HCEC 1CT (cell line): ENCODE data around the gene PARP14.
"Not testable (repeated sequence)": the region's sequence is repeated elsewhere in the genome, so short reads cannot be mapped to it uniquely, and the experiment has no call there.

Experiments used
- DNase-seq: peaks from one replicate; pipeline ENCODE4 v3.0.0-alpha.2; 2017

Gene PARP14

GRCh38 chr3:122725106-122725505 is 44.5 kb downstream of the PARP14 start:
- DNase-seq: no peak

- no peak for DNase-seq
Measured at GRCh38 chr3:122727294-122727693, 46.7 kb downstream of the PARP14 start.

DNA sequence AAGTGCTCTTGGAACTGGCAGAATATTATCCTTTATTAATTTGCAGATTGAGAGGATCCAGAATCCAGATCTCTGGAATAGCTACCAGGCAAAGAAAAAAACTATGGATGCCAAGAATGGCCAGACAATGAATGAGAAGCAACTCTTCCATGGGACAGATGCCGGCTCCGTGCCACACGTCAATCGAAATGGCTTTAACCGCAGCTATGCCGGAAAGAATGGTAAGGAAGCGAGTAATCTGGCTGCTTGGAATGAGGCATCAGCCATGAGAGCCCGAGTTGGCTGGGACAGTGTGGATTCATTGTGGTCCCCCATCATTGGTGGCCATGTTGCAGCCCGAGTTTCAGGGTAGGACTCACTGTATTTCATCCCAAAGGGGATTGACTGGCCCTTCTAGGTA is 47.1 kb downstream of the PARP14 start:
- DNase-seq: no peak

DNA sequence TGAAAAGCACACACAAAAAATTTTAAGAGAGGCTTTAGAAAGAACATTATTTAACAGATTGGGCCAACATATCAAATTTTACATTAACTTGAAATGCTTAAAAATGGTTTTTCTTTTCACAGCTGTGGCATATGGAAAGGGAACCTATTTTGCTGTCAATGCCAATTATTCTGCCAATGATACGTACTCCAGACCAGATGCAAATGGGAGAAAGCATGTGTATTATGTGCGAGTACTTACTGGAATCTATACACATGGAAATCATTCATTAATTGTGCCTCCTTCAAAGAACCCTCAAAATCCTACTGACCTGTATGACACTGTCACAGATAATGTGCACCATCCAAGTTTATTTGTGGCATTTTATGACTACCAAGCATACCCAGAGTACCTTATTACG is 47.5 kb downstream of the PARP14 start:
- DNase-seq: no peak

DNA sequence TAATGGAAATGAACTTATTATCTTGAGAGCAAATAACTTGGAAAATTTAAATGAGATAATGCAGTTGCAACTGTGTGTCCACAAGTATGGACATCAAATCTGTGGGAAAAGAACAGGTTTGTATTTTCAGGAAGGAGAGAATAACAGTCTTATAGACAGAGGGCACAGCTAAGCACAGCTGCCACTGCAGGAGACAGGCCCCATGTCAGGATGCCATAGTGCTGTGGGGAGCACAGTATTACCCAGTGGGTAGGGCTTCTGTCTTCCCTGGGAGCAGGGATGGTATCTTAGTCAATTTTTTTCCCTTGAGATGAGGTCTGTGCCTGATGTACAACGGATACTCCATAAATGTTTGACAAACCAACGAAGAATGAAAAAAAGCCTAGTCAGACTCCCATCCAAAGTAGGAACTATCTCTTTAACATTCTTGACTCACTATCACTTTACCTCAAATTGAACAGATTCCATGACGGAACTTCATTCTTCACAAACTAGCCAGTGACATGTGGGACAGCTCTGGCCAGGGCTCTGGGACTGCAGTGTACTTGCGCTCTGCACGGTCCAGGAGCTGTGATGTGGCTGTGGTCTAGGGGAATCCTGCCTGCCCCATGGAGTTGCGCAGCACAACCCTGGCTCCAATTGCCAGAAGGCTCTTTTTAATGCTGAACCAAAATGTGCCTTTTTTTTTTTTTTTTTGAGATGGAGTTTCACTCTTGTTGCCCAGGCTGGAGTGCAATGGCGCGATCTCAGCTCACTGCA is 48.3 kb downstream of the PARP14 start:
- DNase-seq: no peak

DNA sequence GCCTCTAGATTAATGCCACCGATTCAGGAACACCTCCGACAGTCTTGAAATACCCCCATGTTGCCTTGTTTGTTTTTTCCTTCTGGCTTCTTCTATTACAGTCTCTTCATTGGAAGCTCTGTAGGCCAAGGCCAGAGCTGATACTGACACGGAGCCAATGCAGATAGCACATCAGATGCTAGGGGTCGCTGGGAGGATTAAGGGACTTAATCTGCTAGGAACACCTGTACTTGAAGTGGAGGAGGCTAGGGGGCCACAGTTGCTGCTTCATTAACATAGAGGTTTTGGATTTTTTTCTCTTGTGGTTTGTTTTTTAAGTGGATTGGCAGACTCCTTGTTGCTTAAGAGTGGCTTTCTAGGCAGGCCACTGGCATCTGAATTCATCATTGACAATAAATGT is 49.6 kb downstream of the PARP14 start:
- no peak for DNase-seq

DNA sequence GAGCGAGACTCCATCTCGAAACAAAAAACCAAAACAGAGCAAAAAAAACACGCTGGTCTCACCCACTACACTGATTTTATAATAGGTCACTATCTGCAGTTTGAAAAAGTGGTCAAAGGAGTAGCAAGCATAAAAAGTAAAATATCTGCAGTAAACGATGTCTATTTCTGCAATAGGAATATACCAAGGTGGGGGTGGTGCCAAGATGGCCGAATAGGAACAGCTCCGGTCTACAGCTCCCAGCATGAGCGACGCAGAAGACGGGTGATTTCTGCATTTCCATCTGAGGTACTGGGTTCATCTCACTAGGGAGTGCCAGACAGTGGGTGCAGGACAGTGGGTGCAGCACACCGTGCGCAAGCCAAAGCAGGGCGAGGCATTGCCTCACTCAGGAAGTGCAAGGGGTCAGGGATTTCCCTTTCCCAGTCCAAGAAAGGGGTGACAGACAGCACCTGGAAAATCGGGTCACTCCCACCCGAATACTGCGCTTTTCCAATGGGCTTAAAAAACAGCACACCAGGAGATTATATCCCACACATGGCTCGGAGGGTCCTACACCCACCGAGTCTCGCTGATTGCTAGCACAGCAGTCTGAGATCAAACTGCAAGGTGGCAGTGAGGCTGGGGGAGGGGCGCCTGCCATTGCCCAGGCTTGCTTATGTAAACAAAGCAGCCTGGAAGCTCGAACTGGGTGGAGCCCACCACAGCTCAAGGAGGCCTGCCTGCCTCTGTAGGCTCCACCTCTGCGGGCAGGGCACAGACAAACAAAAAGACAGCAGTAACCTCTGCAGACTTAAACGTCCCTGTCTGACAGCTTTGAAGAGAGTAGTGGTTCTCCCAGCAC is 52.3 kb downstream of the PARP14 start:
- not testable (repeated sequence) for DNase-seq

- DNase-seq: no peak
Measured at GRCh38 chr3:122739172-122739571, 58.5 kb downstream of the PARP14 start.

- DNase-seq: no peak
Measured at GRCh38 chr3:122742234-122742633, 61.6 kb downstream of the PARP14 start.

DNA sequence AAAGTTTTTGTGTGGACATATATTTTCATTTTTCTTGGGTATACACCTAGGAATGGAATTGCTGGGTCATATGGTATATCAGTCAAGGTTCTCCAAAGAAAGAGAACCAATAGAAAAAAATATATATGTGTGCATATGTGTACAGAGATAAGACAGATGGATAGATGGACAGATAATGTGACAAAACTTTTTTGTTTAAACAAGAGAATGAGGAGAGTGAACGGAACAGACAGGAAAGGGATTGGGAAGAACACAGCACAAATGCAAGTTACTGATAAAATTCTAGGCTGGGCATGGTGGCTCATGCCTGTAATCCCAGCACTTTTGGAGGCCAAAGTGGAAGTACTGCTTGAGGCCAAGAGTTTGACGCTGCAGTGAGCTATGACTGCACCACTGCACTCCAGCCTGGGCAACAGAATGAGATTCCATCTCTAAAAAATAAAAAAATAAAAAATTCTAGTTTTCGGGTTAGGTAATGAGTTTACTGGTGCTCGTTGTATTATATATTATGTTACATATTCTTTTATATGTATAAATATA is 63.0 kb downstream of the PARP14 start:
- no peak for DNase-seq

DNA sequence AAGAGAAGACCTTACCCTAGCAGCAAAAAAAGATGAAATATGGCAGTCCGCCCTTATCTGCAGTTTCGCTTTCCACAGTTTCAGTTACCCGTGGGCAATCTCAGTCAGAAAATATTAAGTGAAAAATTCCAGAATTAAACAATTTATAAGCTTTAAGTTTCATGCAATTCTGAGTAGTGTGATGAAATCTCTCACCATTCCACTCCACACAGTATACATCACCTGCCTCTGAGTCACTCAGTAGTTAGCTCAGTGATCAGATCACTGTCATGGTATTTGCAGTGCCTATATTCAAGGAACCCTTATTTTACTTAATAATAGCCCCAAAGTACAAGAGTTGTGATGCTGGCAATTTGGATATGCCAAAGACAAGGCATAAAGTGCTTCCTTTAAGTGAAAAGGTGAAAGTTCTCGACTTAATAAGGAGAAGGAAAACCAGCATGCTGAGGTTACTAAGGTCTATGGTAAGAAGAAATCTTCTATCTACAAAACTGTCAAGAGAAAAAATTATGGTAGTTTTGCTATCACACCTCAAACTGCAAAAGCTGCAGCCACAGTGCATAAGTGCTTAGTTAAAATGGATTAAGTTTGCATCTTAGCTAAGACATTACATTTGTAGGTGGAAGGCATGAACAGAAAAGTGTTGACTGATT is 64.9 kb downstream of the PARP14 start:
- DNase-seq: peak; percentile 78

DNA sequence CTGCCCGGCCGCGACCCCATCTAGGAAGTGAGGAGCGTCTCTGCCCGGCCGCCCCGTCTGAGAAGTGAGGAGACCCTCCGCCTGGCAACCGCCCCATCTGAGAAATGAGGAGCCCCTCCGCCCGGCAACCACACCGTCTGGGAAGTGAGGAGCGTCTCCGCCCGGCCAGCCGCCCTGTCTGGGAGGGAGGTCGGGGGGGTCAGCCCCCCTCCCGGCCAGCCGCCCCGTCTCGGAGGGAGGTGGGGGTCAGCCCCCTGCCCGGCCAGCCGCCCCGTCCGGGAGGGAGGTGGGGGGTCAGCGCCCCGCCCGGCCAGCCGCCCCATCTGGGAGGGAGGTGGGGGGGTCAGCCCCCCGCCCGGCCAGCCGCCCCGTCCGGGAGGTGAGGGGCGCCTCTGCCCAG is 66.7 kb downstream of the PARP14 start:
- DNase-seq: not testable (repeated sequence)

DNA sequence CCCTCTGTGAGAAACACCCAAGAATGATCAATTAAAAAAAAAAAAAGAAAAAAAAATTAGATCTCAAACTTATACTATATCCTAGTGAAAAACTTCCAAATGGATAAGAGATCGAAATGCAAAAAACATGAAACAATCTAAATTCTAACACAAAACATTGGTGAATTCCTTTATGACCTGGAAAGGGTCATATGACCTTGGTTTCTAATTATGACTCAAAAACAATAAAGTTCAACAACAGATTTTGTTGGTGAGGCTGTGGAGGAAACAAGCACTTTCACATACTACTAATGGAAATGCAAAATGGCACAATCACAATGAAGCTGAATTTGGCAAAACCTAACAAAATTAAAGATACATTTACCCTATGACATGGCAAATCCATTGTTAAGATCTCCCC is 67.7 kb downstream of the PARP14 start:
- no peak for DNase-seq

DNA sequence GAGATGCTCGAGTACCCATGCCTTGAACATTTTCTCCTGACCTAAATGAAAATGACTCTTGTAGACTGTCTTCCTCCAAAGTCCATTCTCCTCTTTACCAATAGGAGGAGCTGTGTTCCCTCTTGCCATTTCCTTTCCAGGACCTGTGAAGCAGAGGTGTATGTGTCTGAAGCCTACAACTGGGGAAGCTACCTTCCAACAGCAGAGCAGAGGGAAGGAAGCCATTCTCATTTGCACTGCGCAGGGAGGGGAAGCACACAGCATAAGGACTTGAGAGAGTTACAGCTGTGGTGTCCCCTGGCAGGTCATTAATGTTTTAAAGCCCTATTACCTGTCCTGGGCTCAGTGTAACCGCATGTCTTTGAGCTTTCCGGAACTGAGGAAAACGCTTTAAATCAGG is 74.3 kb downstream of the PARP14 start:
- peak; percentile 50 for DNase-seq

DNA sequence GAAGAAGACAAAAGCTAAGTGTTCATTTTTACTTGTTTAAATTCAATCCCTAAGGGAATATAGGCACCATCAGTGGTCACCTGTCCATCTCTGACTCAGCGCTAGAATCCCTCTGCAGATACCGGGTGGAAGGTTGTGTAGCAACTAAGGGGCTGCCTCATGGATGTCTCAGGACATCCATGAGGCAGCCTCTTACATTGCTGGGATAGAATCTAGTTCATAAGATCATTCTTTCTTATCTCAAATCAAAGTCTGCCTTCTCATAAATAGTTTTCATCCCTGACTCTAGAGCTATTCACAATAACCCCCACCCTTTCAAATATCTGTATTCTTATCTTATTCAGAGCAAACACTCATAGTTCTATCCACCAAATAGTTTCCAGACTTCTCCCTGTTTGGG is 74.9 kb downstream of the PARP14 start:
- DNase-seq: no peak

- peak; percentile 58 for DNase-seq
Measured at GRCh38 chr3:122758877-122759560, 78.4 kb downstream of the PARP14 start.

DNA sequence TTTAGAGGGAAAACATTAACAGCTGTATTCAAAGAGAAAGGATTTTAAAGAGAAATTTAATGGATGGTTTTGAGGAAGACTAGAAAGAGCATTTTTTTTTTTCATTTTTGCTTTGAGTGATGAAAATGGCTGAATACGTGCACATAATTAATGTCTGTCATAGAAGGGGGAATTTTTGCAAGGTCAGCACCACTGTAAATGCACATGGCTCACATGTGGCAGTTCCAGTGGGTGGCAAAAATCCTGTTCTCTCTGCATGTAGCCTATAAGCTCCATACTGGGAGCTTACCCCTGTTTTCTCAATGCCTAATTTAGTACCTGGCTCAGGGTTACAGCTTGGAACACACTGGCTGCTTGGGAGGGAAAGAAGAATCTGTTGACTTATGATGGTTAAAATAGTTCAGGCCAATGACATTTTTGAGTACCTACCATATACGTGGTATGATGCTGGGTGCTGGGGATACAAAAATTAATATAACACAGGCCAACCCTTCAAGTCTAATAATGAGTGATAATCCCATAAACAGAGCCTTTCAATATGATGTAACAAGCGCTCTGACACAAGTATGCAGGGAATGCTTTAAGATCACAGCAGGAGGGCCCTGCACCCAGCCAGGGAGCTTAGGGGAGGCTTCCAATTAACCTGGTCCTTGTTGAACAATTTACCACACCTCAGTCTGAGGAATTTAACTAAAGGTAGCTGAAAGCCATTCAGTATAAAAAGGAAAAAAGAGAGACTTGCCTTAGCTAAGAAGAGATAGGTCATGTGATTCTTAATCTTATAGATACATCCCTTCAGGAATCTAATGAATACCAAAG is 80.0 kb downstream of the PARP14 start:
- no peak for DNase-seq

DNA sequence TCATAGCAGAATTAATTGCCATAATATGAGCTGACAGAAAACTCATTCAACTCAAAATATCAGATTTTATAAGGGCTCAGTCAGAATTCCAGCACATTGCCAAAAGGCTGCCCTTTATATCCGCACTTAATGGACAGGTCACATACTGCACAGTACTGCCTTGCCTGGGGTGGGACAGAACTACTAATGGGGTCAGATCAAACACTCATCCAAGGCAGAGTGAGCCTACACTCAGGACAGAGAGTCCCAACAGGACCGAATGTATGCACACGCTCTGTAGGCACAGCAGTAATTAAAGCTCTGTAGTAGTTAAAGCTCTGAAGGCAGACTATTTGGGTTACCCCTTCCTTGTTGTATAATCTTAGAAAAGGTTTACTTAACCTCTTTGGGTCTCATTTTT is 85.8 kb downstream of the PARP14 start:
- DNase-seq: no peak

DNA sequence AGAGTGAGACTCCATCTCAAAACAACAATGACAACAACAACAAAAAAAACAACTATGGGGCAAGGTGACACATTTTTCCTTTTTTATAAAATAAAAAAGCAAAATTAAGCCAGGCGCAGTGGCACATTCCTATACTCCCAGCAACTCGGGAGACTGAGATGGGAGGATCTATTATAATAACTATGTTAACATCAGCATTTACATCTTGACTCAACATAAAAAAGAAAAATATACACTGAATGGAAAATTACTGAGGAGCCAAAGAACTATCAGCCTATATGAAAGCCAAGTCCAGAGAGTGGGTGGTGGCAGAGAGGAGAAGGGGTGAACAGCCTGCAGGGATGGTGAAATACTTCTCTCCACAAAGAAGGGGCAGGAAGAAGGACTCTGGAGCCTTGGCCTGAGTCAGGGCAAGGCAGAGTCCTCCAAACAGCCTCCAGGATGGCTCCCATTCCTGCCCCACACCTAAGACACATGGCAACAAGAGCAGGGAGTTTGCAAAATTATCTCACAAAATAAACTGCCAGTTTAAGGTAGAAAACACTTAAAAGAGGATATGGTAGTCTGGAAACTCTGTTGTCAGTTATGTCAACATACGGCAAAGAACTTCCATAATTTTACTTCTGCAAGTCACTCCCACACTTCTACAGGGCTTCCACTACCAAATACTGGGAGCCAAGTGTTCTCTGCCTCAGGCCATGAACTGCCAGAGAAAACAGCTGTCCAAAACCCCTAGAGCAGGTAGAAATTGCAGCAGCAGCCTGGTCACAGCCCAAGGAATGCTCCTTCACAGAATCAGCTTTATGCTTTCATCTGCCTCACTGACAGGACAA is 87.1 kb downstream of the PARP14 start:
- no peak for DNase-seq

DNA sequence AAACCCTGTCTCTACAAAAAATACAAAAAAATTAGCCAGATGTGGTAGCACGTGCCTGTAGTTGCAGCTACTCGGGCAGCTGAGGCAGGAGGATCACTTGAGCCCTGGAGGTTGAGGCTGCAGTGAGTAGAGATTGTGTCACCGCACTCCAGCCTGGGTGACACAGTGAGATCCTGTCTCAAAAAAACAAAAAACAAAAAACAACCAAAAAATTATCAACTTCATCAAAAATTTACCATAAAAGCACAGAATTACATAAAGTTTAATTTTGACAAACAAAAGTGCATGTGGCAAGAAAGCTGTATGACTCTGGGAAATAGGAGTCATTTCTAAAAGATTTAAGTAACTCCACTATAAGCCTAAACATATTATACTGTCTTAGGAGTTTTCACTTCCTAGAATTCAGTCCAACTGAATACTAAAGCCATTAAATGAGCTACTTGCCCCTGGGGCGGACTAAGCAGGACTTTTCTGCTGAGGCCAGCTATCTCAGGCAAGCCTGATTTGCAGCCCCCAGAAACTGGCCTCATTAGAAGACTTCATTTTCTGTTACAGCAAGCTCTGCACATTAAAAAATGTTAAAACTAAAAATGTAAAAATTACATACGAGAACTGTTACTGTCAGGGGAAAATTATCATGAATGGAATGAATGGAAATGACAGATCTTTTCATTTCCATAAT is 90.0 kb downstream of the PARP14 start:
- no peak for DNase-seq
